Skeletal muscle tissue (tissue), 4 donors: Measurements from ENCODE around the gene DBR1. TPM values are rescaled to one million over a fixed set of nuclear protein-coding genes. Genes with fewer than 3 reads are reported as not detected.

Experiments
- H3K27ac ChIP-seq: one replicate; pipeline ENCODE4 v1.7.0; 2013; ENCODE audit warnings: mild to moderate bottlenecking, low read depth, low read length, inconsistent platforms
- H3K27me3 ChIP-seq, 3 donors: one replicate each; pipeline ENCODE4 v1.7.0; 2013; ENCODE audit warnings: low read length in 3 of 3; ENCODE audit not compliant: control insufficient read depth in 3 of 3, insufficient read depth in 3 of 3
- H3K36me3 ChIP-seq, 3 donors: one replicate each; pipeline ENCODE4 v1.7.0; 2013; ENCODE audit warnings: low read length in 3 of 3; ENCODE audit not compliant: control insufficient read depth in 3 of 3, insufficient read depth in 3 of 3
- H3K4me1 ChIP-seq, 3 donors: one replicate each; pipeline ENCODE4 v1.7.0; 2013; ENCODE audit warnings: low read length in 3 of 3, mild to moderate bottlenecking in 3 of 3; ENCODE audit not compliant: control insufficient read depth in 3 of 3, insufficient read depth in 3 of 3
- H3K4me3 ChIP-seq, 3 donors: one replicate each; pipeline ENCODE4 v1.7.0; 2013; ENCODE audit warnings: low read length in 3 of 3
- H3K9ac ChIP-seq, 3 donors: one replicate each; pipeline ENCODE4 v1.7.0; 2013; ENCODE audit warnings: low read length in 3 of 3, mild to moderate bottlenecking in 3 of 3, moderate library complexity in 2 of 3, low read depth in 1 of 3
- H3K9me3 ChIP-seq, 3 donors: one replicate each; pipeline ENCODE4 v1.7.0; 2013; ENCODE audit warnings: low read length in 3 of 3; ENCODE audit not compliant: control insufficient read depth in 3 of 3
- total RNA-seq: library from RNA; depleted of rRNA; stranded (reverse); fragments of >200 nt; gene quantifications from one replicate; pipeline ENCODE4 v1.2.3, GENCODE V29; 2014
- donor health status: Osteomylitis.

The DBR1 gene
- total RNA-seq, 1 donor from 2014 or later = 17.2 TPM

GRCh38 chr3:138187296-138188012, 12.7 kb upstream of the DBR1 start, which contains the start of gene ARMC8:
Gene ARMC8 (plus strand): TSS chr3:138187301. CDS start chr3:138187555, 254 bp downstream.
- Histone ChIP-seq H3K9me3 (no peaks in the 10 kb centered on the region), H3K36me3 (peaks cover 0 to 7% (median 4%) of the 10 kb centered on the region in 3 donors), H3K27ac (peak within 1 kb of the TSS; percentile 97), H3K4me3 (peak within 1 kb of the TSS; percentile 89 to 95 (median 92)), H3K9ac (peak within 1 kb of the TSS; percentile 94 to 99 (median 95)), H3K27me3 (peaks cover 0 to 2% (median 0%) of the 10 kb centered on the region in 3 donors), H3K4me1 (peaks cover 16 to 36% (median 25%) of the 10 kb centered on the region in 3 donors)

GRCh38 chr3:138186803-138187295, 12.1 kb upstream of the DBR1 start:
- Histone ChIP-seq H3K4me3 (peak overlapping the region; percentile 89 to 95 (median 92)), H3K9ac (peak overlapping the region; percentile 94 to 99 (median 95)), H3K4me1 (peaks cover 16 to 36% (median 25%) of the 10 kb centered on the region in 3 donors), H3K36me3 (peaks cover 0 to 6% (median 4%) of the 10 kb centered on the region in 3 donors), H3K27ac (peak overlapping the region; percentile 97), H3K9me3 (no peaks in the 10 kb centered on the region), H3K27me3 (peaks cover 0 to 2% (median 0%) of the 10 kb centered on the region in 3 donors)

- Histone ChIP-seq H3K4me1 (peaks cover 16 to 30% (median 25%) of the 10 kb centered on the region in 3 donors), H3K4me3 (peak overlapping the region; percentile 89 to 95 (median 92)), H3K27ac (peak overlapping the region; percentile 97), H3K9me3 (no peaks in the 10 kb centered on the region), H3K36me3 (peaks cover 0 to 6% (median 4%) of the 10 kb centered on the region in 3 donors), H3K27me3 (peaks cover 0 to 2% (median 0%) of the 10 kb centered on the region in 3 donors), H3K9ac (peak overlapping the region in 2 of 3 donors; percentile 94 to 95)
These were observed 11.5 kb upstream of the DBR1 start for GRCh38 chr3:138186221-138186620.

GRCh38 chr3:138184994-138185393, 10.3 kb upstream of the DBR1 start:
- H3K36me3 ChIP-seq = peaks cover 0 to 6% (median 0%) of the 10 kb centered on the region in 3 donors
- H3K27me3 ChIP-seq = peaks cover 0 to 2% (median 0%) of the 10 kb centered on the region in 3 donors
- no peak overlapping the region for H3K9ac ChIP-seq
- no peak overlapping the region for H3K4me3 ChIP-seq
- H3K27ac ChIP-seq = no peak overlapping the region
- peaks cover 16 to 25% (median 21%) of the 10 kb centered on the region in 3 donors for H3K4me1 ChIP-seq
- H3K9me3 ChIP-seq = no peaks in the 10 kb centered on the region

GRCh38 chr3:138180375-138181029, 5.8 kb upstream of the DBR1 start:
- H3K4me3 ChIP-seq = no peak overlapping the region
- H3K9ac ChIP-seq = no peak overlapping the region
- no peaks in the 10 kb centered on the region for H3K9me3 ChIP-seq
- H3K4me1 ChIP-seq = no peaks in the 10 kb centered on the region
- no peak overlapping the region for H3K27ac ChIP-seq
- H3K27me3 ChIP-seq = peaks cover 0 to 2% (median 0%) of the 10 kb centered on the region in 3 donors
- H3K36me3 ChIP-seq = no peaks in the 10 kb centered on the region

- peak overlapping the region; percentile 22 for H3K27ac ChIP-seq
- H3K9ac ChIP-seq = peak overlapping the region; percentile 76 to 89 (median 84)
- peaks cover 5 to 10% (median 9%) of the 10 kb centered on the region in 3 donors for H3K36me3 ChIP-seq
- H3K4me3 ChIP-seq = peak overlapping the region; percentile 85 to 95 (median 91)
- H3K27me3 ChIP-seq = no peaks in the 10 kb centered on the region
- H3K4me1 ChIP-seq = peaks cover 4 to 6% (median 5%) of the 10 kb centered on the region in 3 donors
- no peaks in the 10 kb centered on the region for H3K9me3 ChIP-seq
These were observed 826 bp downstream of the DBR1 start for GRCh38 chr3:138173769-138174420.

- Histone ChIP-seq H3K27me3 (no peaks in the 10 kb centered on the region), H3K4me1 (peaks cover 4 to 6% (median 5%) of the 10 kb centered on the region in 3 donors), H3K4me3 (no peak overlapping the region), H3K36me3 (peaks cover 7 to 13% (median 12%) of the 10 kb centered on the region in 3 donors), H3K9me3 (no peaks in the 10 kb centered on the region), H3K9ac (no peak overlapping the region), H3K27ac (no peak overlapping the region)
These were observed 2.1 kb downstream of the DBR1 start for GRCh38 chr3:138172625-138173024.

- Histone ChIP-seq H3K4me3 (no peak overlapping the region), H3K36me3 (peaks cover 25 to 47% (median 43%) of the 10 kb centered on the region in 3 donors), H3K4me1 (no peaks in the 10 kb centered on the region), H3K9me3 (no peaks in the 10 kb centered on the region), H3K27me3 (no peaks in the 10 kb centered on the region), H3K9ac (no peak overlapping the region), H3K27ac (no peak overlapping the region)
These were observed 9.7 kb downstream of the DBR1 start for GRCh38 chr3:138165061-138165460.

GRCh38 chr3:138157743-138158142, 17.0 kb downstream of the DBR1 start:
- no peaks in the 10 kb centered on the region for H3K9me3 ChIP-seq
- H3K9ac ChIP-seq = no peak overlapping the region
- H3K27ac ChIP-seq = no peak overlapping the region
- H3K4me1 ChIP-seq = no peaks in the 10 kb centered on the region
- H3K27me3 ChIP-seq = no peaks in the 10 kb centered on the region
- no peak overlapping the region for H3K4me3 ChIP-seq
- peaks cover 2 to 14% (median 11%) of the 10 kb centered on the region in 3 donors for H3K36me3 ChIP-seq
